RWPE2 (cell line): ENCODE results near the gene ITGB1.
"Not testable (repeated sequence)": the region's sequence is repeated elsewhere in the genome, so short reads cannot be mapped to it uniquely, and the experiment has no call there.

Source experiments
- ATAC-seq: fragments of 200-7000 bp; cut with Tn5 transposase; 3 replicates; pipeline ENCODE4 v1.9.1; 2021; ENCODE audit warnings: low read depth
- DNase-seq: peaks from one replicate; pipeline ENCODE4 v3.0.0-alpha.2; 2020; ENCODE audit warnings: low spot score
- H3K27ac ChIP-seq: fragments of 450-650 bp; 2 replicates; pipeline ENCODE4 v1.5.1; 2017; ENCODE audit warnings: mild to moderate bottlenecking; ENCODE audit not compliant: poor library complexity, severe bottlenecking
- H3K27me3 ChIP-seq: fragments of 250-450 bp; sonication (Bioruptor Pico); 2 replicates; pipeline ENCODE4 v1.5.1; 2021; ENCODE audit warnings: mild to moderate bottlenecking, moderate library complexity; ENCODE audit not compliant: insufficient read depth, poor library complexity, severe bottlenecking
- H3K36me3 ChIP-seq: fragments of 250-450 bp; sonication (Bioruptor Pico); 2 replicates; pipeline ENCODE4 v1.5.1; 2020; ENCODE audit warnings: low read depth, mild to moderate bottlenecking, moderate library complexity
- H3K4me1 ChIP-seq: fragments of 250-450 bp; sonication (Bioruptor Pico); 2 replicates; pipeline ENCODE4 v1.5.1; 2021; ENCODE audit warnings: mild to moderate bottlenecking, moderate library complexity; ENCODE audit not compliant: insufficient read depth, poor library complexity, severe bottlenecking
- H3K4me3 ChIP-seq: fragments of 250-450 bp; sonication (Bioruptor Pico); 2 replicates; pipeline ENCODE4 v1.5.1; 2021; ENCODE audit warnings: mild to moderate bottlenecking, moderate library complexity; ENCODE audit not compliant: severe bottlenecking
- H3K9me3 ChIP-seq: fragments of 250-450 bp; sonication (Bioruptor Pico); 2 replicates; pipeline ENCODE4 v1.5.1; 2021; ENCODE audit warnings: mild to moderate bottlenecking, moderate library complexity; ENCODE audit not compliant: severe bottlenecking
- CTCF ChIP-seq: fragments of 450-650 bp; IDR thresholded peaks from one replicate; pipeline ENCODE4 v1.5.1; 2017; ENCODE audit warnings: mild to moderate bottlenecking, moderate library complexity; ENCODE audit not compliant: poor library complexity, severe bottlenecking

ITGB1 gene

DNA sequence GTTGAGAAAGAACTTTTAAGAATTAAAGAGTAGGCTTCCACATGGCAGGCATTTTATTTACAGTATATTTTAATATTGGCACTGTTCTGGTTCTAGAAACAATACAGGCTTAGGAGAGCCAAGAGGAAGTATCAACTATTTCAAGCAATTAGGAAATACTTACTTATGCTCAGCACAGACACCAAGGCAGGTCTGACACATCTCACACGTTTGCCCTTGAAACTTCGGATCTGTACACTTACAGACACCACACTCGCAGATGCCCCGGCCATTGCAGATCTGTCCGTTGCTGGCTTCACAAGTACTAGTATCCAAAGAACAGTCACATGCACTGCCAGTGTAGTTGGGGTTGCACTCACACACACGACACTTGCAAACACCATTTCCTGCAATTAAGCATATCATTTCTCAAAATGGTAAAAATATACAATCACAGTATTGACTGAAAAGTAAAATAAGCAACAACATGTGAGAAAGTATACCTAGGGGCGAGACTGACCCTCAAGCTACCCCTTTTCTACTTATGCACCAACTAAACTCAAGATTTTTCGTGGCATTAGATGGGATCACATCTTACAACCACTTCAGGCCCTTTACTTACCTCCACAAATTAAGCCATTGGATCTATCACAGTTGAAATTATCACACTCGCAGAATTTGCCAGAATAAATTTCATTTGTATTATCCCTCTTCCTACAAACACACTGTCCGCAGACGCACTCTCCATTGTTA is 46.6 kb downstream of the ITGB1 start:
- Histone ChIP-seq H3K36me3 (peaks cover 99% of the 10 kb centered on the region), H3K4me1 (peaks cover 2% of the 10 kb centered on the region), H3K27ac (no peak overlapping the region), H3K9me3 (no peaks in the 10 kb centered on the region), H3K27me3 (no peaks in the 10 kb centered on the region), H3K4me3 (no peak overlapping the region)
- TF ChIP-seq CTCF, result no peak
- ATAC-seq (peak; percentile 48; the same call in 2 of the 3 replicates), DNase-seq (no peak)

DNA sequence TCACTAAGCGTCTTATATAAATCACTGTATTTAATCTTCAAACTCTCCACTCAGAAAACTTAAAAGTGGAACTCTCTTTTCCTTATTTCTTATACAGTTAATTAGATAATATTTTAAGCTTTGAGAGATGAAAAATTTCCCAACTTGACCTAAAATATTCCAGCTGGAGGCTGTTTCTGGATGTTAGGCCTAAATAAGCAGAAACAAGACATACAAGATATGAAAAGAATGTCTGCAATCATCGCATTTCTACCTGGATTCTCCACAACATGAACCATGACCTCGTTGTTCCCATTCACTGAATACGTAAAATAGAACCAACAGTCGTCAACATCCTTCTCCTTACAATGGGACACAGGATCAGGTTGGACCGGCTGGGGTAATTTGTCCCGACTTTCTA is 48.1 kb downstream of the ITGB1 start:
- not testable (repeated sequence) for H3K27me3 ChIP-seq, DNase-seq, H3K4me3 ChIP-seq, H3K9me3 ChIP-seq, ATAC-seq, H3K27ac ChIP-seq, H3K4me1 ChIP-seq
- H3K36me3 ChIP-seq, result peaks cover 99% of the 10 kb centered on the region

DNA sequence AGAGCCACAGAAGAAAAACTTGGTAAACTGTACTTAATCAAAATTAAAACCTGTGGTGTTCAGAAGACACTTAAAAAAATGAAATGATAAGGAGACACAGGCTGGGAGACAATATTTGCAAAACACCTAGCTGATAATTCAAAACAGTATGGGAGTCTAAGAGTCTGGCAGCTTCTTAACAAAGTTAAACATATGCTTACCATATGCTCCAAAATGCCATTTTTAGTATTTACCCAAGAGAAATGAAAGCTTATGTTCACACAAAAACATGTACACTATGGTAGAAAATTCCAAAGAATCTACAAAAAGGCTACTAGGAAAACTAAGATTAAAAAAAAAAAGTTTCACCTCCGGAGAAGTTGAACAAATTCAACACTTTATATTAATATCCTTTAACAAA is 48.6 kb downstream of the ITGB1 start:
- Histone ChIP-seq H3K9me3 (no peaks in the 10 kb centered on the region), H3K27me3 (no peaks in the 10 kb centered on the region), H3K36me3 (peaks cover 99% of the 10 kb centered on the region), H3K4me3 (no peak overlapping the region), H3K4me1 (no peaks in the 10 kb centered on the region), H3K27ac (peak overlapping the region; percentile 15)
- no peak for DNase-seq
- TF ChIP-seq CTCF, result no peak
- ATAC-seq, result no peak

- Histone ChIP-seq H3K36me3 (peaks cover 97% of the 10 kb centered on the region), H3K27me3 (no peaks in the 10 kb centered on the region), H3K27ac (no peak overlapping the region), H3K4me1 (no peaks in the 10 kb centered on the region), H3K4me3 (no peak overlapping the region), H3K9me3 (no peaks in the 10 kb centered on the region)
- ATAC-seq (peak; percentile 32; the same call in 2 of the 3 replicates), DNase-seq (no peak)
- no peak for TF ChIP-seq CTCF
Measured at GRCh38 chr10:32906595-32906994, 51.4 kb downstream of the ITGB1 start.

GRCh38 chr10:32905466-32905865 is 52.6 kb downstream of the ITGB1 start:
- DNase-seq, result no peak
- no peak for TF ChIP-seq CTCF
- Histone ChIP-seq H3K9me3 (no peaks in the 10 kb centered on the region), H3K4me3 (no peak overlapping the region), H3K36me3 (peaks cover 92% of the 10 kb centered on the region), H3K4me1 (no peaks in the 10 kb centered on the region), H3K27ac (no peak overlapping the region), H3K27me3 (no peaks in the 10 kb centered on the region)
- ATAC-seq, result no peak
